GM12892 (cell line): ENCODE data around the gene ZNF232.

Experiments used
- POLR2A ChIP-seq: IDR thresholded peaks from 2 replicates; pipeline ENCODE4 v1.6.1; 2011; ENCODE audit warnings: low read depth, low read length, control low read depth
- POLR2AphosphoS5 ChIP-seq: IDR thresholded peaks from 2 replicates; pipeline ENCODE4 v1.6.1; 2011; ENCODE audit warnings: low read depth, low read length, control low read depth
- TAF1 ChIP-seq: IDR thresholded peaks from 2 replicates; pipeline ENCODE4 v1.6.1; 2011; ENCODE audit warnings: low read depth, mild to moderate bottlenecking, control low read depth, low read length, borderline replicate concordance

DNA sequence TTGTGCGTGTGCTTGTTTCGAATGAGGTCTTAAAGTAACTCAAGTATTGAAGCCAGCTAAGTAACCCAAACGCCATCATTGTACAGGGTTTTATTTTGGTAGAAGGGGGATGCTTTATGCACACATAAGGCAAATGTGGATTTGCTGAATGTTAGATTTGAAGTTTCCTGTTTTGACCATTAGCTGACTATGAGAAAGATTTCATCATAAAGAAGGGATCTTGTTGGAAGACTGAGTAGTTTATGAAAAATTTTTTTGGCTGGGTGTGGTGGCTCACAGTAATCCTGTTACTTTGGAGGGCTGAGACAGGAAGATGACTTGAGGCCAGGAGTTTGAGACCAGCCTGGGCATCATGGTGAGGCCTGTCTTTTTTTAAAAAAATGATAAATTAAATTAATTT lies 43.4 kb downstream of the ZNF232 start:
- TF ChIP-seq POLR2AphosphoS5 (no peak), TAF1 (no peak), POLR2A (no peak)
